Superior temporal gyrus (tissue), 1 donor: Measurements from ENCODE around the gene SH3GL1.

Experiments used
- DNase-seq: peaks from one replicate; pipeline ENCODE4 v3.0.0-alpha.2; 2016; ENCODE audit errors: extremely low spot score

SH3GL1 gene

GRCh38 chr19:4399812-4400134 is 574 bp downstream of the SH3GL1 start:
- peak; percentile 39 for DNase-seq

GRCh38 chr19:4396949-4397783 is 3.2 kb downstream of the SH3GL1 start:
- DNase-seq = no peak

GRCh38 chr19:4393947-4394590 is 6.3 kb downstream of the SH3GL1 start:
- no peak for DNase-seq

- DNase-seq = no peak
Measured at GRCh38 chr19:4391701-4392483, 8.5 kb downstream of the SH3GL1 start.

- DNase-seq = no peak
Measured at GRCh38 chr19:4391306-4391693, 9.0 kb downstream of the SH3GL1 start.

- no peak for DNase-seq
Measured at GRCh38 chr19:4390567-4391305, 9.6 kb downstream of the SH3GL1 start.

GRCh38 chr19:4390017-4390566 is 10.3 kb downstream of the SH3GL1 start:
- peak; percentile 18 for DNase-seq

GRCh38 chr19:4389511-4390016 is 10.8 kb downstream of the SH3GL1 start:
- no peak for DNase-seq

- DNase-seq = no peak
Measured at GRCh38 chr19:4389064-4389375, 11.3 kb downstream of the SH3GL1 start.

GRCh38 chr19:4388337-4389063 is 11.8 kb downstream of the SH3GL1 start:
- no peak for DNase-seq

- DNase-seq = peak; percentile 79
Measured at GRCh38 chr19:4386041-4386782, 14.1 kb downstream of the SH3GL1 start.

- no peak for DNase-seq
Measured at GRCh38 chr19:4385291-4386040, 14.9 kb downstream of the SH3GL1 start.

- DNase-seq = no peak
Measured at GRCh38 chr19:4380254-4380727, 20.1 kb downstream of the SH3GL1 start.

- DNase-seq = no peak
Measured at GRCh38 chr19:4379383-4380253, 20.7 kb downstream of the SH3GL1 start.

- no peak for DNase-seq
Measured at GRCh38 chr19:4378886-4379285, 21.5 kb downstream of the SH3GL1 start.

- no peak for DNase-seq
Measured at GRCh38 chr19:4376991-4377781, 23.2 kb downstream of the SH3GL1 start.

GRCh38 chr19:4376671-4376990 is 23.7 kb downstream of the SH3GL1 start:
- no peak for DNase-seq
